ENCODE results near the gene KIF21B. TPM values are rescaled to one million over a fixed set of nuclear protein-coding genes. Genes with fewer than 3 reads are reported as not detected.

Gene KIF21B
- total RNA-seq, result 0.12 and 0.13 TPM in 2 replicates

DNA sequence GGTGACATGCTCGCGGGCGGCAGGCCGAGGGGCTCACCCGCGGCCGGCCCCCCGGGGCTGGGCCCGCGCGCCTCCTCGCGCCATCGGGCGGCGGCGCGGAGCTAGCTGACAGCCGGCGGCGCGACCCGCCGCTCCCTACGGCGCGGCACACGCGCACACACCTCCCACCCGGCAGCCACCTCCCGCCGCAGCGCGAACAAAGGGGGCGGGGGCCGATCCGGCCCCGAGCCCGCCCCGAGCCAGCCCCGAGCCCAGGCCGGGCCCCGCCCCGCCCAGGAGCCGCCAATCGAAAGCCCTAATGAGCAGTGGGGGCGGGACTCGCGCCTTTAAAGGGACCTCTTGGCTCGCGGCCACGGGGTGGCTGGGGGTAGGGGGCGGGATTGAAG lies at the start of gene KIF21B:
KIF21B (minus strand) TSS at position 198 of the 386 bp plus-strand sequence. CDS start 331 bp downstream, outside the sequence.

Other genes starting within 250 kb of the KIF21B start
- not detected in 2 replicates for gene GPR25, start 150.7 kb downstream of the KIF21B start, total RNA-seq
- gene INAVA, start 128.8 kb downstream of the KIF21B start, total RNA-seq, result not detected in 2 replicates
- gene CACNA1S, start 88.7 kb upstream of the KIF21B start, total RNA-seq, result not detected in 2 replicates
- not detected in 2 replicates for gene ASCL5, start 103.5 kb upstream of the KIF21B start, total RNA-seq
- 56.4 and 61.4 TPM in 2 replicates for gene TMEM9, start 130.8 kb upstream of the KIF21B start, total RNA-seq
- under 0.01 and 0.19 TPM in 2 replicates for gene IGFN1, start 167.1 kb upstream of the KIF21B start, total RNA-seq